Stomach (tissue), 9 donors: ENCODE data around the gene CMTM6. TPM values are rescaled to one million over a fixed set of nuclear protein-coding genes. Genes with fewer than 3 reads are reported as not detected.

Source experiments
- DNase-seq, 2 donors: peaks; one replicate each; pipeline versions ENCODE4 v3.0.0 to v3.0.0-alpha.2; 2013 to 2019
- H3K27ac ChIP-seq, 5 donors: fragments of 200-600 bp in 4 of 5; sonication (generic) in 4 of 5; one replicate each; pipeline ENCODE4 v1.5.1; 2013 to 2019; ENCODE audit warnings: mild to moderate bottlenecking in 1 of 5, moderate library complexity in 1 of 5
- H3K27me3 ChIP-seq, 3 donors: fragments of 200-600 bp; sonication (generic); one replicate each; pipeline ENCODE4 v1.5.1; 2017 to 2019; ENCODE audit warnings: mixed run types in 1 of 3
- H3K36me3 ChIP-seq, 4 donors: fragments of 200-600 bp; sonication (generic); 1 replicate in 3 of 4; 2 replicates in 1 of 4; pipeline ENCODE4 v1.5.1; 2016 to 2019
- H3K4me1 ChIP-seq, 4 donors: fragments of 200-600 bp; sonication (generic); one replicate each; pipeline ENCODE4 v1.5.1; 2016 to 2019
- H3K4me3 ChIP-seq, 4 donors: fragments of 200-600 bp; sonication (generic) in 3 of 4; one replicate each; pipeline ENCODE4 v1.5.1; 2016 to 2019; ENCODE audit warnings: mild to moderate bottlenecking in 1 of 4
- H3K9me3 ChIP-seq, 4 donors: fragments of 200-600 bp; sonication (generic); one replicate each; pipeline ENCODE4 v1.5.1; 2016 to 2019
- EP300 ChIP-seq: sonication (generic); formaldehyde crosslinking; IDR thresholded peaks from one replicate; pipeline ENCODE4 v1.6.1; 2017; ENCODE audit warnings: antibody characterized with exemption
- POLR2A ChIP-seq, 4 donors: fragments of 450-650 bp; IDR thresholded peaks; one replicate each; pipeline ENCODE4 v1.6.1; 2016; ENCODE audit warnings: antibody characterized with exemption in 4 of 4, control low read depth in 2 of 4, mild to moderate bottlenecking in 1 of 4, moderate library complexity in 1 of 4
- POLR2AphosphoS5 ChIP-seq, 3 donors: sonication (generic); formaldehyde crosslinking; IDR thresholded peaks; one replicate each; pipeline ENCODE4 v1.6.1; 2016; ENCODE audit warnings: antibody characterized with exemption in 3 of 3
- WGBS, 5 donors: extraction: QIAGEN DNeasy Blood & Tissue Kit in 3 of 5; methylation state at CpG; one replicate each; pipeline versions ENCODE4 v1.1.5 to v1.1.7; 2013 to 2018; 5-methylcytosine and 5-hydroxymethylcytosine counted together
- intact Hi-C: fragments of 100-400 bp; cut with DNase I; formaldehyde crosslinking; loops from one replicate; pipeline ENCODE4 v1.15.1; 2023; ENCODE audit warnings: low total_unique reads
- polyA plus RNA-seq, 3 donors: library from polyadenylated mRNA; stranded (reverse); fragments of 200-250 nt; gene quantifications; one replicate each; pipeline ENCODE4 v1.2.3, GENCODE V29; 2013
- total RNA-seq, 5 donors: library from RNA; depleted of rRNA; stranded (reverse); fragments of >200 nt; gene quantifications; one replicate each; pipeline versions ENCODE4 v1.1.0 to v1.2.3, GENCODE V29; 2014 to 2016
- TF ChIP-seq, protein P1 (sequence below), 7 experiments: fragments of 450-650 bp in 4 of 7; fragments of 200-600 bp in 3 of 7; sonication (generic) in 3 of 7; IDR thresholded peaks; one replicate each; pipeline ENCODE4 v1.5.1; 2016 to 2019; ENCODE audit warnings: antibody characterized with exemption in 7 of 7, control low read depth in 2 of 7, mild to moderate bottlenecking in 1 of 7
- donor health status: healthy with polysubstance abuse.
- donor health status: Bipolar disorder and iron deficiency.
- donor health status: healthy.

CMTM6 gene
- total and polyA plus RNA-seq, 8 donors = 5.8 to 133 (median 15.2) TPM

DNA sequence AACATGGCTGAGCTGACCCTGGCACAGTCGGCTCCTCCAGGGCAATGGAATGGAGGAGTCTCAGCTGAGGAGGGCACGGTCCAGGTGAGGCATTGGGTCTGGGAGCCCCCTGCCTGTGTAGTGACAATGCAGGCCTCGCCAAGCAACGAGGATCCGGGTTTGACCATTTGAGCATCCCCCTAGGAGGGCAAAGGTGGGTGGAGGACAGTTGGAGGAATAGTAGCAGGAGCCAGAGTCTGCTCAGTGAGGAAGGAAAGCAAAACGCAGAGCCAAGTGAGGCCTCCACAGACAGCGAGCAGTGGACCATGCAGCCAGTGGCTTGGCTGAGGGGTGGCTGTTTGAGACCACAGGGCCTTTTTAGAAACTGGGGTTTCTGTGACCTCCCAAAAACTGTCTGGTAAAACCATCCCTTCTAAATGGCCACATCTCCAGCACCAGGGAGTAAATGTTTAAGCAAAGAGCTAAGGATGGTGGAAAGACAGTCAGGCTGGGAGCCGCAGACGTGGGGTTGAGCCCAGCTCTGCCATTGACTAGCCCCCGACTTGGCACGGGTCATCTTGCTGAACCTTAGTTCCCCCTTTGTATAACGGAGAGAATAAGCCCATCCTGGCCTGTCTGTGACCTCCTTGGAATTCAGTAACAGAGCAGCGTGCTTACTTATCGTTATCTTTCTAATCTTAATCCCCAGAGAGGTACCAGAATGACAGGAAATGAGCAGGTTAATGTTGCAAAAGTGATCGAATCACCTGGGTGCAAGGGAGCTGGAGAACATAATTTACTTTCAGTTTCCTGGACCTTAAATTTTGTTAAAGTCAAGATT is 46.8 kb downstream of the CMTM6 start:
- H3K9me3 ChIP-seq = no peaks in the 10 kb centered on the region
- H3K27me3 ChIP-seq = no peaks in the 10 kb centered on the region
- intact Hi-C loops = no loop called here
- H3K4me3 ChIP-seq = no peak overlapping the region
- peaks cover 0 to 38% (median 10%) of the 10 kb centered on the region in 4 donors for H3K36me3 ChIP-seq
- no peak for TF ChIP-seq EP300
- TF ChIP-seq POLR2A (IDR thresholded peaks at IDR 0.05) = no peak
- TF ChIP-seq POLR2AphosphoS5 (IDR thresholded peaks at IDR 0.05) = no peak
- TF ChIP-seq, protein P1, sequence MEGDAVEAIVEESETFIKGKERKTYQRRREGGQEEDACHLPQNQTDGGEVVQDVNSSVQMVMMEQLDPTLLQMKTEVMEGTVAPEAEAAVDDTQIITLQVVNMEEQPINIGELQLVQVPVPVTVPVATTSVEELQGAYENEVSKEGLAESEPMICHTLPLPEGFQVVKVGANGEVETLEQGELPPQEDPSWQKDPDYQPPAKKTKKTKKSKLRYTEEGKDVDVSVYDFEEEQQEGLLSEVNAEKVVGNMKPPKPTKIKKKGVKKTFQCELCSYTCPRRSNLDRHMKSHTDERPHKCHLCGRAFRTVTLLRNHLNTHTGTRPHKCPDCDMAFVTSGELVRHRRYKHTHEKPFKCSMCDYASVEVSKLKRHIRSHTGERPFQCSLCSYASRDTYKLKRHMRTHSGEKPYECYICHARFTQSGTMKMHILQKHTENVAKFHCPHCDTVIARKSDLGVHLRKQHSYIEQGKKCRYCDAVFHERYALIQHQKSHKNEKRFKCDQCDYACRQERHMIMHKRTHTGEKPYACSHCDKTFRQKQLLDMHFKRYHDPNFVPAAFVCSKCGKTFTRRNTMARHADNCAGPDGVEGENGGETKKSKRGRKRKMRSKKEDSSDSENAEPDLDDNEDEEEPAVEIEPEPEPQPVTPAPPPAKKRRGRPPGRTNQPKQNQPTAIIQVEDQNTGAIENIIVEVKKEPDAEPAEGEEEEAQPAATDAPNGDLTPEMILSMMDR (IDR thresholded peaks at IDR 0.05) = no peak
- peaks cover 0 to 34% (median 8%) of the 10 kb centered on the region in 4 donors for H3K4me1 ChIP-seq
- H3K27ac ChIP-seq = peak overlapping the region in 1 of 5 donors; percentile 41
- WGBS, 5 donors = 80 to 92% (median 86%) methylated on average over 13 to 15 of the region's 15 CpGs
- peak in 1 of 2 donors; percentile 17 for DNase-seq

DNA sequence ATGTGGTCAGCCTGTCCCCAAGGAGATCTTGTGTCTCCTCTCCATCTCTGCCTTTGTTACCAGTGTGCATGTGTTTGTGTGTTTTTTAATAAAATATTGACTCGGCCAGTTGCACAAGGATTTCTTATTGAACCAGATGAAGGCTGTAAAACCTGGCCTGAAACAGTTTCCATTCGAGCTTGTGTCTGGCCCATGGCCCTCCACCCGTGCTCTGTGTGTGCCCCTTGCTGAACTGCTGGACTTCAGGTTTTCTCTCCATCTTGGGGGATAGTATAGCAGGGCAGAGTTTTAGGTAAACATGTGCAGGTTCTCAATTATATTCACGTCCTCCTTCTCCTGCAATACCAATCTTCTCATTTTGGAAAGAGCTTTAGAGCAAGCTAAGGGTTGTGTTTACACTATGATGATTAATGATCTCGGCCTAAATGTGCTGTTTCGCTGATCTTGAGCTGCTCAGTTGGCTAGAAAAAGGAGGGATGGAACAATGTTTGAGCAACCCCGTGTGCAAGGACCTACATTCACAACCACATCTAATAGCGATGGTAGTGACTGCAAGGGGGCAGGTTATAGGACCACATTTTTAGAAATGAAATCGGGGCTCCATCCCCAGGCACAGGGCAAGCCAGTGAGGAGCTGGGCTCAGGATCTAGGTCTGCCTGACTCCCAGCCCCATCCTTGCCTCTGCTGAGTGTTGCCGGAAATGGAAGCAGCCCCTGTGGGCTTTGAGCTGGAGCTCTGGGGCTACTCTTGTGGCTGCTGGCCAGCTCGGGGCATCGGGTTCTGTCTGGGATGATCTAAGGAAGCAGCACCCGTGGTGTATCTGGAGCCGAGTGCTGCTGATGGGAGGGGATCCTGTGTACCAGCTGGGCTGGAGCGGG is 47.7 kb downstream of the CMTM6 start:
- H3K36me3 ChIP-seq = peaks cover 0 to 46% (median 13%) of the 10 kb centered on the region in 4 donors
- WGBS, 5 donors = 66 to 75% (median 71%) methylated on average over 15 of the region's 15 CpGs
- no peak overlapping the region for H3K4me3 ChIP-seq
- no peaks in the 10 kb centered on the region for H3K9me3 ChIP-seq
- TF ChIP-seq POLR2A (IDR thresholded peaks at IDR 0.05) (no peak), POLR2AphosphoS5 (IDR thresholded peaks at IDR 0.05) (no peak), EP300 (no peak)
- TF ChIP-seq, protein P1 (IDR thresholded peaks at IDR 0.05) = no peak
- no peaks in the 10 kb centered on the region for H3K27me3 ChIP-seq
- no peak overlapping the region for H3K27ac ChIP-seq
- H3K4me1 ChIP-seq = peaks cover 0 to 27% (median 8%) of the 10 kb centered on the region in 4 donors
- peak; percentile 10 to 47 for DNase-seq
- intact Hi-C loops = no loop called here

DNA sequence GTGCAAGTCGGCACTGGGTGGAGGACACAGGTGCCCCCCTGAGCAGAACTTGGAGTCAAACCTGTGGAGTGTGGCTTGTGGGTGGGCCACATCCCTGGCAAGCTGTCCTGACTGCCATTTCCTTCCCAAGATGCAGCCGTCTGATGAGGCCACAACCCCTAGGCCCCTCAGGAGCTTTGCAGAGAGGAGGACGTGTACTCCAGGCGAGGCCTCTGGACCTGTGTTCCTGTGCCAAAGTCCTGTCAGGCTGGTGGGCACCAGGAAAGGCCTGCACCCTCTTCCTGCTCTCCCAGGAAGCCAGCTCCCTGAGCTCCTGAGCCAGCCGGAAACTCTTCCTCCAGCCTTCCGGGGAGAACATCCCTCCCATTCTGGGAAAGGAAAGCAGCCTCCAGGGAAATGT is 48.5 kb downstream of the CMTM6 start:
- peaks cover 0 to 23% (median 8%) of the 10 kb centered on the region in 4 donors for H3K4me1 ChIP-seq
- intact Hi-C loops = no loop called here
- no peak overlapping the region for H3K4me3 ChIP-seq
- no peaks in the 10 kb centered on the region for H3K9me3 ChIP-seq
- peak in 1 of 2 donors; percentile 20 for DNase-seq
- peaks cover 0 to 55% (median 15%) of the 10 kb centered on the region in 4 donors for H3K36me3 ChIP-seq
- 85 to 94% (median 87%) methylated on average over 6 of the region's 6 CpGs for WGBS, 5 donors
- no peak overlapping the region for H3K27ac ChIP-seq
- no peaks in the 10 kb centered on the region for H3K27me3 ChIP-seq
- TF ChIP-seq, protein P1 (IDR thresholded peaks at IDR 0.05) = no peak
- TF ChIP-seq EP300 = no peak
- no peak for TF ChIP-seq POLR2A (IDR thresholded peaks at IDR 0.05)
- no peak for TF ChIP-seq POLR2AphosphoS5 (IDR thresholded peaks at IDR 0.05)

DNA sequence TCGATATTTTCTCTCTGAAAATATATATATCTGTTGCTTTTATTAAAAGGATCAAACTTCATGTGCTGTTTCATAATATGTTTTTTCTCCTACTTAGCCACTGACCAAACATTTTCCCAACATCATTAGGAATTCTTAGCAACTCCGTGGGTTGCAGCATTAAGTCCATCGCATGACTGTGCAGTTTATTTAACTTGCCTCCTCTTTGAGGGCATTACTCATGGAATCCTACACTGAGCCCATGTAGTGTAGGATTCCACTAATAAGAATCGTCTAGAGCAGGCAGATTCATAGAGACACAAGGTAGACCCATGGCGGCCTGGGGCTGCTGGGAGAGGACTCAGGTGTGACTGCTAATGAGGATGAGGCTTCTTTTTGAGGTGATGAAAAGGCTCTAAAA is 49.3 kb downstream of the CMTM6 start:
- H3K4me3 ChIP-seq = no peak overlapping the region
- TF ChIP-seq POLR2AphosphoS5 (IDR thresholded peaks at IDR 0.05) = no peak
- TF ChIP-seq, protein P1 (IDR thresholded peaks at IDR 0.05) = no peak
- no peaks in the 10 kb centered on the region for H3K27me3 ChIP-seq
- H3K9me3 ChIP-seq = no peaks in the 10 kb centered on the region
- H3K27ac ChIP-seq = no peak overlapping the region
- DNase-seq = no peak
- H3K4me1 ChIP-seq = peaks cover 0 to 20% (median 8%) of the 10 kb centered on the region in 4 donors
- peaks cover 0 to 63% (median 18%) of the 10 kb centered on the region in 4 donors for H3K36me3 ChIP-seq
- intact Hi-C loops = no loop called here
- 91 to 97% (median 94%) methylated on average over 5 of the region's 5 CpGs for WGBS, 5 donors
